HEK293 (cell line): ENCODE measurements around the gene IPO13.
A peak's percentile ranks its signal among the peaks of the same experiment; 100 is the strongest.

Source experiments
- CTCF ChIA-PET: fragments of 350-600 bp; formaldehyde crosslinking; extraction: SDS; loops from one replicate; lab custom pipeline; 2021; ENCODE audit warnings: antibody characterized with exemption; lab: Yijun Ruan, JAX
- POLR2A ChIA-PET: fragments of 300-600 bp; formaldehyde crosslinking; extraction: SDS; loops from one replicate; lab custom pipeline; 2020; ENCODE audit warnings: antibody characterized with exemption, inconsistent platforms; lab: Yijun Ruan, JAX
- H3K27ac ChIP-seq: fragments of 200-500 bp; sonication (Bioruptor generic); 2 replicates; pipeline ENCODE4 v1.5.1; 2014; ENCODE audit warnings: low read depth, low read length, control low read depth, inconsistent platforms; ENCODE audit errors: extremely low read depth
- H3K36me3 ChIP-seq, 2 experiments: fragments of 200-500 bp in 1 of 2; sonication (Bioruptor generic) in 1 of 2; 1 replicate in 1 of 2; 2 replicates in 1 of 2; pipeline ENCODE4 v1.5.1; 2014 to 2017; ENCODE audit warnings: inconsistent platforms in 2 of 2, low read length in 2 of 2; ENCODE audit not compliant: control insufficient read depth in 2 of 2, insufficient read depth in 1 of 2
- H3K4me1 ChIP-seq: fragments of 200-500 bp; sonication (Bioruptor generic); 2 replicates; pipeline ENCODE4 v1.5.1; 2014; ENCODE audit warnings: mild to moderate bottlenecking, low read length, inconsistent platforms; ENCODE audit not compliant: control insufficient read depth, insufficient read depth
- H3K4me3 ChIP-seq: 2 replicates; pipeline ENCODE4 v1.5.1; 2011; ENCODE audit warnings: low read depth, mild to moderate bottlenecking, control low read depth, low read length, moderate library complexity
- H3K9me3 ChIP-seq: fragments of 200-500 bp; sonication (Bioruptor generic); 2 replicates; pipeline ENCODE4 v1.5.1; 2014; ENCODE audit warnings: low read depth, low read length, inconsistent platforms; ENCODE audit not compliant: control insufficient read depth, insufficient read depth
- GLI2 ChIP-seq: fragments of 450-650 bp; formaldehyde crosslinking; IDR thresholded peaks from 2 replicates; pipeline ENCODE4; 2017; ENCODE audit warnings: missing biosample characterization, missing genetic modification characterization, low read depth, borderline replicate concordance
- KLF9 ChIP-seq: fragments of 450-650 bp; formaldehyde crosslinking; IDR thresholded peaks from 2 replicates; pipeline ENCODE4 v1.5.1; 2016; ENCODE audit warnings: missing biosample characterization, missing genetic modification characterization, low read depth
- REST ChIP-seq: fragments of 450-650 bp; formaldehyde crosslinking; IDR thresholded peaks from 2 replicates; pipeline ENCODE4 v1.5.1; 2016; ENCODE audit warnings: missing biosample characterization, missing genetic modification characterization
- ZBTB17 ChIP-seq: fragments of 450-650 bp; formaldehyde crosslinking; IDR thresholded peaks from 2 replicates; pipeline ENCODE4 v1.5.1; 2016; ENCODE audit warnings: missing biosample characterization, missing genetic modification characterization
- ZBTB44 ChIP-seq: fragments of 450-650 bp; IDR thresholded peaks from 2 replicates; pipeline ENCODE4 v1.5.1; 2018; ENCODE audit warnings: missing biosample characterization, mild to moderate bottlenecking, missing genetic modification characterization
- ZFHX2 ChIP-seq: fragments of 450-650 bp; formaldehyde crosslinking; conservative IDR thresholded peaks from 2 replicates; pipeline ENCODE4 v1.5.1; 2016; ENCODE audit warnings: missing biosample characterization, missing genetic modification characterization
- ZIC2 ChIP-seq: fragments of 450-650 bp; formaldehyde crosslinking; IDR thresholded peaks from 2 replicates; pipeline ENCODE4 v1.5.1; 2016; ENCODE audit warnings: missing biosample characterization, missing genetic modification characterization
- ZNF211 ChIP-seq: fragments of 450-650 bp; formaldehyde crosslinking; IDR thresholded peaks from 2 replicates; pipeline ENCODE4 v1.5.1; 2016; ENCODE audit warnings: low read depth, missing biosample characterization, missing genetic modification characterization
- ZNF292 ChIP-seq: fragments of 450-650 bp; formaldehyde crosslinking; IDR thresholded peaks from 2 replicates; pipeline ENCODE4 v1.5.1; 2016; ENCODE audit warnings: low read depth, missing biosample characterization, missing genetic modification characterization, borderline replicate concordance
- ZNF311 ChIP-seq: fragments of 450-650 bp; formaldehyde crosslinking; IDR thresholded peaks from 2 replicates; pipeline ENCODE4 v1.5.1; 2017; ENCODE audit warnings: missing biosample characterization, missing genetic modification characterization, borderline replicate concordance
- ZNF341 ChIP-seq: fragments of 450-650 bp; formaldehyde crosslinking; IDR thresholded peaks from 2 replicates; pipeline ENCODE4; 2016; ENCODE audit warnings: low read depth, missing biosample characterization, missing genetic modification characterization
- ZNF560 ChIP-seq: fragments of 450-650 bp; formaldehyde crosslinking; IDR thresholded peaks from 2 replicates; pipeline ENCODE4 v1.5.1; 2017; ENCODE audit warnings: missing biosample characterization, missing genetic modification characterization, borderline replicate concordance
- ZNF600 ChIP-seq: fragments of 450-650 bp; formaldehyde crosslinking; IDR thresholded peaks from 2 replicates; pipeline ENCODE4 v1.5.1; 2016; ENCODE audit warnings: missing biosample characterization, missing genetic modification characterization
- ZSCAN4 ChIP-seq: fragments of 450-650 bp; formaldehyde crosslinking; IDR thresholded peaks from 2 replicates; pipeline ENCODE4 v1.5.1; 2017; ENCODE audit warnings: missing biosample characterization, missing genetic modification characterization

Gene IPO13

GRCh38 chr1:43930949-43931275, 15.8 kb upstream of the IPO13 start:
- Histone ChIP-seq H3K4me3 (no peak overlapping the region), H3K4me1 (peaks cover 3% of the 10 kb centered on the region; the same call in 1 of the 2 replicates)
- CTCF ChIA-PET = interaction anchor here (0.6 to 12.4 kb wide), 9 partner anchors 10 to 167 kb away, joined by 3 to 555 read pairs (median 5); no protein-coding TSS in a partner anchor
- TF ChIP-seq ZNF211 (tag by site-specific recombination) (no peak), REST (tag by site-specific recombination) (no peak), KLF9 (no peak), ZNF341 (tag by site-specific recombination) (peak; percentile 52; the same call in 1 of the 2 replicates)
- TF ChIP-seq, all 188 proteins: peak for 1
- no peaks in the 10 kb centered on the region for H3K9me3 ChIP-seq
- POLR2A ChIA-PET = interaction anchor here (0.5 to 0.6 kb wide), 3 partner anchors 39 to 672 kb away, joined by 3 to 5 read pairs (median 4); partner anchors contain the start of gene DPH2
- H3K27ac ChIP-seq = no peak overlapping the region
- H3K36me3 ChIP-seq = no peaks in the 10 kb centered on the region

GRCh38 chr1:43931711-43932660, 14.8 kb upstream of the IPO13 start:
- ChIA-PET POLR2A (interaction anchor here (1.2 kb wide), 1 partner anchor 15 kb away, joined by 3 read pairs; the partner anchor contains the start of gene IPO13), CTCF (interaction anchor here (0.6 to 12.4 kb wide), 8 partner anchors 9 to 422 kb away, joined by 3 to 555 read pairs (median 4); partner anchors contain the start of gene IPO13)
- H3K4me3 ChIP-seq = no peak overlapping the region
- H3K9me3 ChIP-seq = no peaks in the 10 kb centered on the region
- no peak overlapping the region for H3K27ac ChIP-seq
- TF ChIP-seq ZSCAN4 (tag by site-specific recombination) (no peak), ZNF560 (no peak), GLI2 (no peak), ZNF600 (tag by site-specific recombination) (no peak), ZNF311 (no peak), ZBTB17 (tag by site-specific recombination) (no peak), ZNF292 (tag by site-specific recombination) (no peak), ZBTB44 (no peak), ZFHX2 (peak; percentile 11; the same call in 1 of the 2 replicates), ZIC2 (peak; percentile 40)
- H3K4me1 ChIP-seq = peaks cover 3% of the 10 kb centered on the region; the same call in 1 of the 2 replicates
- H3K36me3 ChIP-seq = peaks cover 0 to 2% of the 10 kb centered on the region in 2 experiments; a peak in 1 of 3 replicates
